ENCODE measurements around the gene EIF1AD.

DNA sequence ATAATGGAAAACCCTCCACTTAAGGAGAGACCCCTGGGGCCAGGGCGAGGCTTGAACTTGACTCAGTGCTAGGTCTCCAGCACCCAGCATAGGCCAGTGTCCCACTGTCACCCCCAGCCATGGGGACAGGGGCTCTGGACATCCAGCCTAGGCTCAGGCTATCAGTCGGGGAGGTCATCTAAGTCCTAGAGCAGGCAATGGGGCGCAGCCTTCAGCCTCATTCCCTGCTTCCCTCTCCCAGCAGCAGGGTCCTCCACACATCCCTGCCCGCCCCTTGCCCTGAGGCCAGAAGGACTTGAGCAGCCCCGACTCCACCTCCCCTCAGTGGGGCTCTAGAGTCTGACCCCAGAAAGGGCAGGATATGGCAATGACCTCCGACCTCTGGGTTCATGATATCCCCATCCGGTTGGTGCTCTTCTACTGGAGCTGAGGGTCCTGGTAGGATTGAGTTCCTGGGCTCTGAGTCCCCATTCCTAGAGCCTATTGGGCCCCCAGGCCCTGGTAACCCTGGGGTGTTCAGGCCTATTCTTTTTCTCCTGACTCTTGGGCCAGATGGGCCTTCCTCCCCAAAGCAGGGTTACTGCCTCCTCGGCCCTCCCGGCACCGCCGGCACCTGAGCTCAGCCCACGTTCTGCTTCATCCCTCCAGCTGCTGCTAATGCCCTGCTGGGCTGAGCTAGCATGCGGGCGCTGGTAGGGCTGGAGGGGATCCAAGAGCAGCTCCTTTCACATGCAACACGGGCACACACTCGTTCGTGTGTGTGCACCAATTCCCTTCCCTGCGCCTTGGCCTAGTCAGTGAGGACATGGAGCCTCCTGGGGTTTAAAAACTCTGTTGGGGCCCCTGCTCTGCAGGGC is 14.2 kb upstream of the EIF1AD start:
- TF ChIP-seq ARNTL (CRISPR knock-in tag; IDR thresholded peaks at IDR 0.05; ENCODE audit: borderline replicate concordance, low read depth) (no peak), ZFP3 (CRISPR knock-in tag; IDR thresholded peaks at IDR 0.05) (no peak), BACH2 (CRISPR knock-in tag; IDR thresholded peaks at IDR 0.05; ENCODE audit: borderline replicate concordance) (no peak)

Data from SK-N-SH treated with all-trans-retinoic acid at 6 μM for 48 hours (cell line).